Stimulated activated naive CD8-positive, alpha-beta T cell treated with anti-CD3 and anti-CD28 coated beads, Interleukin-15, Interleukin-2, amounts not matched to agents 100 ng/mL and 50 ng/mL, for 24 hours (primary cell): ENCODE measurements around the gene NPHS2.

ENCODE experiments used
- H3K27ac Mint-ChIP-seq: one replicate; pipeline ENCODE4 v1.8.0; 2021; ENCODE audit warnings: mild to moderate bottlenecking, mixed read lengths
- H3K27me3 Mint-ChIP-seq: one replicate; pipeline ENCODE4 v1.8.0; 2021; ENCODE audit warnings: mixed read lengths
- H3K36me3 Mint-ChIP-seq: one replicate; pipeline ENCODE4 v1.8.0; 2021; ENCODE audit warnings: low read depth, mixed read lengths
- H3K4me1 Mint-ChIP-seq: one replicate; pipeline ENCODE4 v1.8.0; 2021; ENCODE audit warnings: low read depth, mixed read lengths
- H3K4me3 Mint-ChIP-seq: one replicate; pipeline ENCODE4 v1.8.0; 2021; ENCODE audit warnings: mild to moderate bottlenecking, mixed read lengths
- H3K9me3 Mint-ChIP-seq: one replicate; pipeline ENCODE4 v1.8.0; 2021; ENCODE audit warnings: mixed read lengths

The NPHS2 gene

DNA sequence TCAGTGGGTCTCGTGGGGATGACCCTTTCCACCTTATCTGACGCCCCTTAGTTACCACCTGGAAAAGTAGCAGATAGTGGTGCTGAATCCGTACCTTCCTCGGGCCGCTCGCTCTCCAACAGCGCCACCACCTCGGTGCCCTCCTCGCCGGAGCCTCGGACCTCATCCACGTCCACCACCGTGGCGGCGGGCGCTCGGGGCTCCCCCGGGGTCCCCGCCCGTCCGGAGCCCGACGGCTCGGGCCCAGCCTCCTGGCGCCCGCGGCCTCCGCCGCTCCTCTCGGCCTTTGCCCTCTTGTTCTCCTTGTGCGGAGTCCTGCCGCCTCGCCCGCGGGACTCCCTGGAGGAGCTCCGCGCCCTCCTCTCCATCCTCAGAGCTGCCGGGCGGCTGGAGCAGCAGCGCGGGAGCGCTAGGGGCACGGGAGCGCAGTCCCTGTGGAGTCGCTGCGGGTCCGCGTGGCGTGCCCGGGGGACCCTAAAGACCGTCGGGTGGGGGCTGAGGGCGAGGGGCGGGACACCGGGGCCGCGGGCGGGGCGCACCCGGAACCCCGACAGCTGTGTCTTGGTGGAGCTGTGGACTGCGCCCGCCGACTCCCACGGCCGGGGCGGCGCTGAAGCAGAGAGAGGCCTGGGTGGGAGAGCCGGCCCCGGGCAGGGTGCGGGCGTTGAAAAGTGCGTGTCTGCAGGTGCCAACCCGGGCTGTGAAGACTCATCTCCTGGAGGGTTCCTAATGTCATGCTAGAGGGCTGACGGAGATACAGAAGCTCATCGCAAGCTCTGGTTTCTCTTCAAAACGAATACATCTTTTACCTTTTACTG is at the start of gene NPHS2:
Gene NPHS2 (minus strand): TSS at position 452 of the 818 bp plus-strand sequence. CDS start 84 bp downstream, at position 368.
- H3K36me3 Mint-ChIP-seq = no peaks in the 10 kb centered on the region
- H3K4me3 Mint-ChIP-seq = no peak within 1 kb of the TSS
- no peak within 1 kb of the TSS for H3K27ac Mint-ChIP-seq
- peaks cover 1% of the 10 kb centered on the region for H3K9me3 Mint-ChIP-seq
- peaks cover 43% of the 10 kb centered on the region for H3K27me3 Mint-ChIP-seq
- no peaks in the 10 kb centered on the region for H3K4me1 Mint-ChIP-seq

- no peaks in the 10 kb centered on the region for H3K9me3 Mint-ChIP-seq
Measured at GRCh38 chr1:179612361-179612760, 36.6 kb upstream of the NPHS2 start.

GRCh38 chr1:179601093-179601492 is 25.3 kb upstream of the NPHS2 start:
- H3K27ac Mint-ChIP-seq = no peak overlapping the region
- H3K9me3 Mint-ChIP-seq = peaks cover 4% of the 10 kb centered on the region
- H3K4me3 Mint-ChIP-seq = no peak overlapping the region
- H3K4me1 Mint-ChIP-seq = no peaks in the 10 kb centered on the region
- H3K27me3 Mint-ChIP-seq = peaks cover 18% of the 10 kb centered on the region
- H3K36me3 Mint-ChIP-seq = no peaks in the 10 kb centered on the region

More at GRCh38 chr1:179612361-179612760, 36.6 kb upstream of the NPHS2 start:
- H3K4me3 Mint-ChIP-seq = no peak overlapping the region
- peaks cover 17% of the 10 kb centered on the region for H3K27me3 Mint-ChIP-seq
- no peaks in the 10 kb centered on the region for H3K4me1 Mint-ChIP-seq
- H3K36me3 Mint-ChIP-seq = no peaks in the 10 kb centered on the region
- no peak overlapping the region for H3K27ac Mint-ChIP-seq

DNA sequence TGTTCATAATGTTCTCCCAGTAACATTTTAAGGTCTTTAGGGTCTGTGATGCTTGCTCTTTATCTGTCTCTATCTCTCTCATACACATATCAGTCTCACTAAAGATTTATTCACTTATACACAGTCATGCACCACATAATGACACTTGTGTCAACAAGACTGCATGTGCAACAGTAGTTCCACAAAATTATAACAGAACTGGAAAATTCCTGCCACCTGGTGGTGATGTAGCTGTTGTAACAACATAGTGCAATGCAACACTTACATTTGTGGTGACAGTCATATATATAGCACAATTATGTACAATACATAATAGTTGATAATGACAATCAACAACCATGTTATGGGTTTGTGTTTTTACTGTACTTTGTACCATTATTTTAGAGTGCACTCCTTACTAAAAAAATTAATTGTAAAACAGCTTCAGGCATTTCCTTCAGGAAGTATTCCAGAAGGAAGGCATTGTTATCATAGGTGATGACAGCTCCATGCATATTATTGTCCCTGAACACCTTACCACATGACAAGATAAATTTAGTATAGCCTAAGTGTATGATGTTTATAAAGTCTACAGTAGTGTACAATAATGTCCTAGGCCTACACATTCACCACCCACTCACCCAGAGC is 24.0 kb upstream of the NPHS2 start:
- Mint-ChIP-seq H3K36me3 (no peaks in the 10 kb centered on the region), H3K9me3 (peaks cover 4% of the 10 kb centered on the region), H3K4me3 (no peak overlapping the region), H3K27me3 (peaks cover 20% of the 10 kb centered on the region), H3K4me1 (no peaks in the 10 kb centered on the region), H3K27ac (no peak overlapping the region)

DNA sequence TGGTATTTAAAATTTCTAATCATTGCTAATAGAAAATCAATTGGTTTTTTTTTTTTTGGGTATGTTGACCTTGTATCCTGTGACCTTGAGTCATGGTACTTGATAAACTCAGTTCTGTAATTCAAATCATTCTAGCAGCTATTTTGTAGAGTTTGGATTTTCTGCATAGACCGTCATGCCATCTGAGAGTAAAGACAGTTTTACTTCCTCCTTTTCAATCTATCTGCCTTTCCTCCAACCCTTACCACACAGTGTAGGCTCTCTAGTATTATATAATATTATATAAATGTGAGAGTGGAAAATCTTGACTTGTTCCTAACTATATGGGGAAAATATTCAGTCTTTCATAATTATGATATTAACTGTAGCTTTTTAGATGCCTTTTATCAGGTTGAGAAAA is 22.9 kb upstream of the NPHS2 start:
- no peaks in the 10 kb centered on the region for H3K9me3 Mint-ChIP-seq
- H3K27me3 Mint-ChIP-seq = peaks cover 26% of the 10 kb centered on the region
- H3K27ac Mint-ChIP-seq = no peak overlapping the region
- H3K4me1 Mint-ChIP-seq = no peaks in the 10 kb centered on the region
- H3K36me3 Mint-ChIP-seq = no peaks in the 10 kb centered on the region
- H3K4me3 Mint-ChIP-seq = no peak overlapping the region

DNA sequence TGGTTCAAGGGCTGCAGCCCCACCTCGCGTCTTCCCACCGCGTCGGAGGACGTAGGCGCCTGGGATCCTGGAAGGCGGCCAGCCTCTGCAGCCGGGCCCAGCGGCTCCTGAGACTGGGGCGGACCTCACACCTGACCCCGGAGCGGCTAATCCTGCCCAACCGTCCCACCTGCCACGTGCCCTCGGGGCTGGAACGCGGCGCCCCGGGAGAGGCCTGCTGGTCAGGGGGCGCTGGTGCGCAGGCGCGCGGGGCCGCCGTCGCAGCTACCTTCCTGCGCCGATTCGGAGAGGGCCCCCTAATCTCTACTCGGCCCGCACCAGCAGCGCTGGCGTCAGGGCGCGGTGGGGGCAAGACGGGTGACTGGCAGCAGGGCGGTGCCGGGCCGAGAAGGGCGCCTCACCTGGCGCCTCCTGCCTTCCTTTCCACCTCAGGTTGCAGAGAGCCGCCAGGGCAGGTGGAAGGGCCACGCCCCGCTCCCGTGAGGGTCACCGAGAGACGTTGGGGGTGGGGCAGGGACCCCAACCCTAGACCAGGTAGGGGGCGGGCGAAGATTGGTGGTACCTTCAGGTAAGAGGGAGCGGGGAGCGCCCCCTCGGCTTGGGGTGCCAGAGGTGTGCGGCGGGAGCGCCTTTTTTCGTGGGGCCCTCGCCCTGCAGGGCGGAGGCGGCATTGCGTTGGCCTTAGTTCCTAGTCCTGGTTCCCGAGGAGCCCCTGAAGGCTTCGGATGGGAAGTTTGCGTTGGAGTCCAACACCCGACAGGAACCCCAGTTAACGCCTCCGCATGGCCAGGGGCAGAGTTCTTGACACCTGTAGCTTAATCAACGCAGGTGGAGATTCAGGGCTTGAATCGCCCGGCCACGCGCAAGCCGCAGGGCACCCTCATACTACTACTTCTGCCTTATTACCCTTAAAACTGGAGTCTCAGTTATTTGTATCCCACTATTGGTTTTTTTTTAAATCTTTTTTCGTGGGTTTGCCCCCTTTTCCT is 16.1 kb upstream of the NPHS2 start, which contains the start of gene TDRD5:
Gene TDRD5 (plus strand): TSS at position 241 of the 989 bp plus-strand sequence. CDS start 784 bp downstream, outside the sequence.
- H3K4me3 Mint-ChIP-seq = no peak within 1 kb of the TSS
- H3K4me1 Mint-ChIP-seq = no peaks in the 10 kb centered on the region
- peaks cover 55% of the 10 kb centered on the region for H3K27me3 Mint-ChIP-seq
- H3K27ac Mint-ChIP-seq = no peak within 1 kb of the TSS
- no peaks in the 10 kb centered on the region for H3K9me3 Mint-ChIP-seq
- H3K36me3 Mint-ChIP-seq = no peaks in the 10 kb centered on the region

DNA sequence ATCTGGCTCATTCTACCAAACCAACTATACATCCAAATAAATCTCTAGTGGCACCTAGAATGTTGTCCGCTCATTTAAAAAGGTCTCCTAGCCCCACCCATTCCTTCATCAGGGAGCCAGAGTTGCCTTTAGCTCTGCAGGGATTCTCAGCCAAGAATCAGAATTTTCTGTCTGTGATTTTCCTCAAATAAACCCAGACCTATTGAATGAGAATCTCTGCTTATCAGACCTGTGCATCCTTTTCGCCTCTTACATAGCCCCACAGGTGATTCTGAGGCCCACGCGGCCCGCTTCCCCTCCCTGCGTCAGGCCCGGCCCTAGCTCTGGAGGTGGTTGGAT is 15.5 kb upstream of the NPHS2 start:
- no peaks in the 10 kb centered on the region for H3K36me3 Mint-ChIP-seq

GRCh38 chr1:179590671-179591070 is 14.9 kb upstream of the NPHS2 start:
- H3K4me3 Mint-ChIP-seq = no peak overlapping the region
- H3K27me3 Mint-ChIP-seq = peaks cover 59% of the 10 kb centered on the region
- no peaks in the 10 kb centered on the region for H3K36me3 Mint-ChIP-seq
- no peaks in the 10 kb centered on the region for H3K4me1 Mint-ChIP-seq
- no peak overlapping the region for H3K27ac Mint-ChIP-seq
- no peaks in the 10 kb centered on the region for H3K9me3 Mint-ChIP-seq

More for the DNA sequence above, 15.5 kb upstream of the NPHS2 start:
- H3K4me1 Mint-ChIP-seq = no peaks in the 10 kb centered on the region
- peaks cover 55% of the 10 kb centered on the region for H3K27me3 Mint-ChIP-seq
- H3K9me3 Mint-ChIP-seq = no peaks in the 10 kb centered on the region
- no peak overlapping the region for H3K27ac Mint-ChIP-seq
- H3K4me3 Mint-ChIP-seq = no peak overlapping the region

- Mint-ChIP-seq H3K27me3 (peaks cover 63% of the 10 kb centered on the region), H3K27ac (no peak overlapping the region), H3K36me3 (no peaks in the 10 kb centered on the region), H3K9me3 (no peaks in the 10 kb centered on the region), H3K4me3 (no peak overlapping the region), H3K4me1 (no peaks in the 10 kb centered on the region)
Measured at GRCh38 chr1:179589509-179589908, 13.8 kb upstream of the NPHS2 start.

GRCh38 chr1:179588425-179589024 is 12.8 kb upstream of the NPHS2 start:
- Mint-ChIP-seq H3K36me3 (no peaks in the 10 kb centered on the region), H3K27me3 (peaks cover 65% of the 10 kb centered on the region), H3K27ac (no peak overlapping the region), H3K4me3 (no peak overlapping the region), H3K4me1 (no peaks in the 10 kb centered on the region), H3K9me3 (no peaks in the 10 kb centered on the region)

- Mint-ChIP-seq H3K27me3 (peaks cover 58% of the 10 kb centered on the region), H3K9me3 (no peaks in the 10 kb centered on the region), H3K27ac (no peak overlapping the region), H3K36me3 (no peaks in the 10 kb centered on the region), H3K4me1 (no peaks in the 10 kb centered on the region), H3K4me3 (no peak overlapping the region)
Measured at GRCh38 chr1:179587336-179587735, 11.6 kb upstream of the NPHS2 start.

- Mint-ChIP-seq H3K4me1 (no peaks in the 10 kb centered on the region), H3K27ac (no peak overlapping the region), H3K27me3 (peaks cover 57% of the 10 kb centered on the region), H3K9me3 (no peaks in the 10 kb centered on the region), H3K4me3 (no peak overlapping the region), H3K36me3 (no peaks in the 10 kb centered on the region)
Measured at GRCh38 chr1:179586107-179586823, 10.5 kb upstream of the NPHS2 start.

DNA sequence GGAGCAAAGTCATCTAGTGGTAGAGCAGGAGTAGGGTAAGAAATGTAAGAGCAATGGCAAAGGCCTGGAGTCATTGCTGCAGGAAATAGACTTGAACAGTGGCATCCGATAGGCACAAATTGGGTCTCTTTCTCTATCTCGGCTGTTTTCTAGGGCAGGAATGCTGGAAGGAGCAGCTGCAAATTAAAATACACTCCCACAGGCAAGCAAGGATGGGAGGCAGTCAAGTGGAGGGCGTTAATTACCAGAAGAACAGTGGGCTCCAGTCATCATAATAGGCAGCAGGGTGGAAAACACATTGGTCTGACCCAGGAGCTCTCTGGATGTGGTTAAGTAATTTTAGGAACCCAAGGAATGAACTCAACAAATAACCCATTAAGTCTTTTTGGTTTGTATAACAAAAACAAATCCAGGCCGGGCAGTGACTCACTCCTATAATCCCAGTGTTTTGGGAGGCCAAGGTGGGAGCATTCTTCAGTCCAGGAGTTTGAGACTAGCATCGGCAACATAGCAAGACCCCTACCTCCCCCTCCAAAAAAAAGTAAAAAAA is 8.1 kb upstream of the NPHS2 start:
- Mint-ChIP-seq H3K4me1 (no peaks in the 10 kb centered on the region), H3K27ac (no peak overlapping the region), H3K4me3 (no peak overlapping the region), H3K36me3 (no peaks in the 10 kb centered on the region), H3K27me3 (peaks cover 49% of the 10 kb centered on the region), H3K9me3 (no peaks in the 10 kb centered on the region)

- Mint-ChIP-seq H3K9me3 (no peaks in the 10 kb centered on the region), H3K4me3 (no peak overlapping the region), H3K4me1 (no peaks in the 10 kb centered on the region), H3K36me3 (no peaks in the 10 kb centered on the region), H3K27ac (no peak overlapping the region), H3K27me3 (peaks cover 43% of the 10 kb centered on the region)
Measured at GRCh38 chr1:179576509-179576908, 761 bp upstream of the NPHS2 start.
